Stimulated activated CD4-positive, alpha-beta T cell treated with anti-CD3 and anti-CD28 coated beads, Interleukin-15, amount 100 ng/mL, for 1 hour (primary cell): ENCODE data around the gene DCXR.

Experiments
- DNase-seq, 2 donors: peaks; one replicate each; pipeline ENCODE4 v3.0.0-alpha.2; 2020; ENCODE audit warnings: low read depth in 1 of 2, low spot score in 1 of 2

Gene DCXR

GRCh38 chr17:82073446-82073845 lies 35.9 kb upstream of the DCXR start:
- no peak for DNase-seq

- no peak for DNase-seq
Measured at GRCh38 chr17:82072827-82073226, 35.3 kb upstream of the DCXR start.

- DNase-seq = no peak
Measured at GRCh38 chr17:82070611-82071010, 33.1 kb upstream of the DCXR start.

GRCh38 chr17:82065638-82066303 lies 28.3 kb upstream of the DCXR start, which contains the start of gene DUS1L:
Gene DUS1L (minus strand): TSS chr17:82065804. CDS start chr17:82065059, 745 bp downstream.
- peak; percentile 55 to 70 for DNase-seq

- no peak for DNase-seq
Measured at GRCh38 chr17:82065193-82065637, 27.7 kb upstream of the DCXR start.

GRCh38 chr17:82064433-82065192 lies 27.1 kb upstream of the DCXR start:
- DNase-seq = no peak

- DNase-seq = no peak
Measured at GRCh38 chr17:82063424-82064415, 26.2 kb upstream of the DCXR start.

- no peak for DNase-seq
Measured at GRCh38 chr17:82062984-82063368, 25.5 kb upstream of the DCXR start.

GRCh38 chr17:82062076-82062983 lies 24.8 kb upstream of the DCXR start:
- DNase-seq = no peak

GRCh38 chr17:82061047-82061925 lies 23.8 kb upstream of the DCXR start:
- no peak for DNase-seq

GRCh38 chr17:82060614-82061013 lies 23.1 kb upstream of the DCXR start:
- no peak for DNase-seq

- DNase-seq = no peak
Measured at GRCh38 chr17:82060001-82060380, 22.5 kb upstream of the DCXR start.

- no peak for DNase-seq
Measured at GRCh38 chr17:82059272-82060000, 21.9 kb upstream of the DCXR start.

- no peak for DNase-seq
Measured at GRCh38 chr17:82058855-82059249, 21.4 kb upstream of the DCXR start.

- DNase-seq = no peak
Measured at GRCh38 chr17:82058230-82058854, 20.8 kb upstream of the DCXR start.

GRCh38 chr17:82056729-82057621 lies 19.5 kb upstream of the DCXR start:
- DNase-seq = no peak
